Activated naive CD4-positive, alpha-beta T cell treated with anti-CD3 and anti-CD28 coated beads, Interleukin-2, amount 50 U/mL, for 72 hours (primary cell): ENCODE data around the gene HIC1. TPM values are rescaled to one million over a fixed set of nuclear protein-coding genes. Genes with fewer than 3 reads are reported as not detected.

Experiments
- ATAC-seq, 2 donors: fragments of 150-1000 bp; cut with Tn5 transposase; 2 replicates each; pipeline ENCODE4 v1.10.0; 2021; ENCODE audit warnings: mild to moderate bottlenecking in 2 of 2, moderate library complexity in 2 of 2
- DNase-seq, 2 donors: peaks; one replicate each; pipeline ENCODE4 v3.0.0; 2021 to 2022; ENCODE audit warnings: low spot score in 2 of 2
- H3K27ac Mint-ChIP-seq, 2 donors: one replicate each; pipeline ENCODE4 v1.8.0; 2022; ENCODE audit warnings: mild to moderate bottlenecking in 2 of 2, mixed read lengths in 2 of 2
- H3K36me3 Mint-ChIP-seq, 2 donors: one replicate each; pipeline ENCODE4 v1.8.0; 2022; ENCODE audit warnings: mixed read lengths in 2 of 2
- H3K9me3 Mint-ChIP-seq, 2 donors: one replicate each; pipeline ENCODE4 v1.8.0; 2022; ENCODE audit warnings: mixed read lengths in 2 of 2
- total RNA-seq, 2 donors: library from RNA; stranded (reverse); gene quantifications; one replicate each; pipeline ENCODE4 v1.2.3, GENCODE V29; 2022

HIC1 gene
- total RNA-seq, 2 donors from 2014 or later: 36.8 to 41.8 TPM

- H3K9me3 Mint-ChIP-seq: no peaks in the 10 kb centered on the region
- H3K27ac Mint-ChIP-seq: no peak overlapping the region
- H3K36me3 Mint-ChIP-seq: peaks cover 0 to 7% of the 10 kb centered on the region in 2 donors
These were observed 31.6 kb upstream of the HIC1 start for GRCh38 chr17:2023256-2023655.

GRCh38 chr17:2023692-2024571, 31.0 kb upstream of the HIC1 start:
- no peaks in the 10 kb centered on the region for H3K9me3 Mint-ChIP-seq
- ATAC-seq (no peak), DNase-seq (no peak)
- no peak overlapping the region for H3K27ac Mint-ChIP-seq
- peaks cover 0 to 7% of the 10 kb centered on the region in 2 donors for H3K36me3 Mint-ChIP-seq

More at GRCh38 chr17:2023256-2023655, 31.6 kb upstream of the HIC1 start:
- DNase-seq: no peak
- ATAC-seq: no peak

GRCh38 chr17:2024572-2025219, 30.2 kb upstream of the HIC1 start:
- DNase-seq (no peak), ATAC-seq (peak in 1 of 2 donors; percentile 9)
- Mint-ChIP-seq H3K36me3 (peaks cover 0 to 7% of the 10 kb centered on the region in 2 donors), H3K27ac (no peak overlapping the region), H3K9me3 (no peaks in the 10 kb centered on the region)

- Mint-ChIP-seq H3K9me3 (no peaks in the 10 kb centered on the region), H3K27ac (no peak within 1 kb of the TSS), H3K36me3 (peaks cover 0 to 7% of the 10 kb centered on the region in 2 donors)
- ATAC-seq: peak in 1 of 2 donors; percentile 23
- DNase-seq: peak; percentile 54 to 61
These were observed 29.7 kb upstream of the HIC1 start, which contains the start of gene RTN4RL1 for GRCh38 chr17:2025220-2025621. Gene RTN4RL1, minus strand, starts transcription at chr17:2025334. Its CDS starts 469 bp downstream, at chr17:2024865.

GRCh38 chr17:2025622-2026309, 29.1 kb upstream of the HIC1 start:
- Mint-ChIP-seq H3K9me3 (no peaks in the 10 kb centered on the region), H3K36me3 (peaks cover 0 to 7% of the 10 kb centered on the region in 2 donors), H3K27ac (no peak overlapping the region)
- ATAC-seq (no peak), DNase-seq (peak in 1 of 2 donors; percentile 37)

DNA sequence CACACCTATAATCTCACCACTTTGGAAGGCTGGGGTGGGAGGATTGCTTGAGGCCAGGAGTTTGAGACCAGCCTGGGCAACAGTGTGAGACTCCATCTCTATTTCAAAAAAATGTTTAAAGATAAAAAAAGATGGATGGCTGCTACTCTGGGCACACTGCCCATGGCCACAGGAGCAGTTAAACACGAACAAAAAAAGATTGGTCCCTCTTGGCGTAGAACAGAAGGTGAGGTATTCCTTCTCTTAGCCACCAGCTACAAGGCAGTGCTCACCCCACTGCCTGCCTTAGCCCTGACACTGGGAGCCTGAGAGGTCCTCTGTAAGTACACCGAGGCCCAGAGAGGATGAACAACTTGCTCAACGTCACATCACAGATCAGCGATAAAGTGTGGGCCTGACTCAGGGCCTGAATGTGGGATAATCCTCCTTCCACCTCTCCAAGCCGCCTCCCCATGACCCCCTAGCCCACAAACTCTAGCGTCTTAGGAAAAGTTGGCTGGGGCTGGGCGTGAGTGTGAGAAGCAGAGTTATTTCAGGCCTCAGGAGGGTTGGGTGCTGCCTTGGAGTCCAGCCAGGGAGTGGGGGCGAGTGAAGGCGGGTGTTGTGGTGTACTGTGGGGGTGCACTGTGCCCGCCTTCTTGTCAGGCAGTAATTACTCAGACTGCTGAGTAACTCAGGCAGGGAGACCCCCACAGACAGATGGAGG, 27.2 kb upstream of the HIC1 start:
- Mint-ChIP-seq H3K9me3 (no peaks in the 10 kb centered on the region), H3K27ac (no peak overlapping the region), H3K36me3 (peaks cover 0 to 7% of the 10 kb centered on the region in 2 donors)
- DNase-seq (no peak), ATAC-seq (no peak)

GRCh38 chr17:2028234-2028614, 26.7 kb upstream of the HIC1 start:
- no peak for ATAC-seq
- no peak overlapping the region for H3K27ac Mint-ChIP-seq
- H3K36me3 Mint-ChIP-seq: peaks cover 0 to 7% of the 10 kb centered on the region in 2 donors

DNA sequence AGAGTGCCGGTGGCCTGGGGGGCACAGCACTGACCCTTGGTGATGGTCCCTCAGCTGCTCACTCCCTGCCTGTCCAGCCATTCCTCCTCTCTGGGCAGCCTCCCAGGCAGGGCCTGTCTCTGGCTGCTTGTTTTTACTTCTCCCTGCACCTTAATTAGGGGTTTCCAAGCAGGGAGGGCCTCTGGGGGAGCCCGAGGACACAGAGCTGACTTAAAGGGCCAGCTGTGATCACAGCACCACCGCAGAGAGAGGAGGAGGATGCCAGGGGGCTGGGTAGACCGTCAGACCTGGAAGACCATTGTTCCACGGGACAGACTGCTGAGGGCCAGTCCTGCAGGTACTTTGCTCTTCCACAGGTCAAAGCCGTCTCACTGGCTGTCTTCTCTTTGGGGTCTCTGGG, 26.2 kb upstream of the HIC1 start:
- Mint-ChIP-seq H3K9me3 (no peaks in the 10 kb centered on the region), H3K36me3 (peaks cover 0 to 7% of the 10 kb centered on the region in 2 donors), H3K27ac (no peak overlapping the region)
- DNase-seq (no peak), ATAC-seq (no peak)

More at GRCh38 chr17:2028234-2028614, 26.7 kb upstream of the HIC1 start:
- DNase-seq: no peak
- no peaks in the 10 kb centered on the region for H3K9me3 Mint-ChIP-seq

DNA sequence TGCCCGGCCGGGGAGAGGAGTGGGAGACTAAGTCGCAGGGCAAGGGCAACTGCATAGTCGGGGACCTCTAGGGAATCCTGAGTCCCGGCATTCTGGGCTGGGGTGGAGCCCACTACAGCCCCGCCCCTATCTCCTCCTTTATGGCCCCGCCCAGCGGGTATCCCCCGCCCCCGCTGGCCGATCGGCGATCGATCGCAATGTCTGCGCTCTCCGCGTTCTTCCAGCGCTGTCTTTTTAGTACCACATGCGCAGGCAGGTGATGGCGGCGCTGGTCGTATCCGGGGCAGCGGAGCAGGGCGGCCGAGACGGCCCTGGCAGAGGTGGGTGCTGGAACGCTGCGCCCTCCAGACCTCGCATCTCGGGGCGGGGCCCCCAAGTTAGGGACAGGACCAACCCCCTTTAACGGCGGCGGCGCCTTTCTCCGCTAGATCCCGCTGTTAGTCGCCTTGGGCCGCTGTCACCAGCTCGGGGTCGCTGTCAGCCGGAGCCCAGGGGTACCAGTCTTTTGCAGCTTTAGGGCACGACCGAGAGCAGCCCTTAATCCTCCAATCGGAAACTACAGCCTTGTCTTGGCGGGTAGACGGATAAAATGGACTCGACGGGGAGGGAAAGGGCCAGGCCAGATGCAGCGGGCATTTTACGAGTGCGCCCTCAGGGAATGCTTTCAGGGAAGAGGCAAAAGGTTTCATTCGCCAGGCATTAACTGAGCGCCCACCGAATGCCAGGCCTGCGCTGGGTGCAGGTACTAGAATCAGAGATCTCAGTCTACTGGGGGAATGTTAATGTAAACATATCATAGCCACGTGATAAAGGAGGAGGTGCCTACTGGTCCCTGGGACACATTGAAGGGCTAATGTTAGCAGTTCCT, 24.8 kb upstream of the HIC1 start, which contains the start of gene DPH1:
Gene DPH1, plus strand, starts transcription at position 243 of the 868 bp plus-strand sequence. Its CDS starts 17 bp downstream, at position 260.
- ATAC-seq (peak; percentile 89 to 91), DNase-seq (peak; percentile 83 to 88)
- Mint-ChIP-seq H3K36me3 (peaks cover 0 to 7% of the 10 kb centered on the region in 2 donors), H3K27ac (peak within 1 kb of the TSS; percentile 81 to 93), H3K9me3 (no peaks in the 10 kb centered on the region)

- DNase-seq (peak in 1 of 2 donors; percentile 66), ATAC-seq (peak in 1 of 2 donors; percentile 31)
- Mint-ChIP-seq H3K9me3 (no peaks in the 10 kb centered on the region), H3K36me3 (peaks cover 0 to 6% of the 10 kb centered on the region in 2 donors), H3K27ac (peak overlapping the region; percentile 81 to 93)
These were observed 24.1 kb upstream of the HIC1 start for GRCh38 chr17:2030779-2031163.

DNA sequence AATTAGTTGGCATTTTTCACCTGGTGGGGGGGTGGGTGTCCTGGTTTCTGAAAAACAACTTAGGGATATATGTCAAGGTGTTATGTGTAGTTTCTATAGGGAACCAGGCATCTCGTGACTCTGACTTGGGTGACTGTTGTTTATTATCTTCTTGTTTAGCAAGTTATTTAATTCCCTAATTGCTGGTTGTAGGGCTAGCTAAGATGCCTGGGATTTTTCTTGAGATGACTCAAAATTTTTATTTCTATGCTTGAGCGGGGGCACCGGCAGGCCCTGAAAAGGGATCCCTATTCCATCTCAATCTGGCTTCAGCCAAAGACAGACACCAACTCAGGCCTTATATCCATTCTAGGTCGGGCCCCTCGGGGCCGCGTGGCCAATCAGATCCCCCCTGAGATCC, 21.8 kb upstream of the HIC1 start:
- DNase-seq (no peak), ATAC-seq (no peak)
- Mint-ChIP-seq H3K9me3 (no peaks in the 10 kb centered on the region), H3K27ac (peak overlapping the region in 1 of 2 donors; percentile 65), H3K36me3 (no peaks in the 10 kb centered on the region)

DNA sequence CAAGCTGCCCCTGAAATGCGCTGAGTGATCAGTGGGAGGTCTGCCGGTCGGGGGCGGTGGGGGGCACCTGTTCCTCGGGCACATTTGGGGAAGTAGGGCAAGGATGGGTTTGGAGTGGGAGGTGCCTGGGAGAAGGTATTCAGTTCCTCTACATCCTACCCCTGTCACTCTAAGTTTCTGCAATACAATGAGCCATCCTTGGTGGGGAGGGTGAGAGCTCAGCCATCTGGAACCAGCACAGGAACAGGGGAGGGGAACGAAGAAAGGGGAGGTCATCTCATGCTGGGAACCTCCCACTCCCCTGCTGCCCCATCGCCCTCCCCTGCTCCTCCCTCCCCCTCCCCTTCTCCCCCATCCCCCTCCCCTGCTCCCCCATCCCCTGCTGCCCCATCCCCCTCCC, 20.7 kb upstream of the HIC1 start:
- no peaks in the 10 kb centered on the region for H3K36me3 Mint-ChIP-seq
- no peak for DNase-seq
- ATAC-seq: no peak
- no peaks in the 10 kb centered on the region for H3K9me3 Mint-ChIP-seq
- no peak overlapping the region for H3K27ac Mint-ChIP-seq

DNA sequence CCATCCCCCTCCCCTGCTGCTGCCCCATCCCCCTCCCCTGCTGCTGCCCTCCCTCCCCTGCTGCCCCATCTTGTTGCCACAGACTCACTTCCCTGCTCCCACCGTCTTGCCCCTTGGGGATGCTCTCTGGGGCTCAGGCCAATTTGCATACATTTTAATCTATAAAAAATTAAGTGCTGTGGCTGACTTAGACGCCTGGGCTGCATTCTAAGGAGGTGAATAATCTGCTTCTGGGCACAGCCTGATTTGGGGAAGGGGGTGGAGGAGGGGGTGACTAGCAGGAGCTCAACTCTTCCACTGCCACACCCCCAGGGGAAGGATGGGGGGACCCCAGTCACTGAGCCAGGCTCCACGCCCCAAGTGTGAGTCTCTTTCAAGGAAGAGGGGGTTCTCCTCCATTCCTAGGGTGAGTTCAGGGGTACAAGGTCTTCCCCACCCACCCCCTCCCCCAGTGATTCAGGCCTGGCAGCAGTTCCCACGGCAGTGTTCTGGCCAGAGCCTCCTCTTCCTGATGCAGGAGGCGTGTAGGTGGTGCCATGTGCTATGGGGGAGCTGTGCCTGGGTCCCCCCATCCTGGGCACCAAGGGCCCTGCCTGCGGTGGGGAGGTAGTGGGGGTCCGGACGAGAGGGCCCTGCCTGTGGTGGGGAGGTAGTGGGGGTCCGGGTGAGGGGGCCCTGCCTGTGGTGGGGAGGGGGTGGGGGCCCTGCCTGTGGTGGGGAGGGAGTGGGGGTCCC, 19.9 kb upstream of the HIC1 start:
- no peak for ATAC-seq
- H3K9me3 Mint-ChIP-seq: no peaks in the 10 kb centered on the region
- H3K36me3 Mint-ChIP-seq: no peaks in the 10 kb centered on the region
- no peak for DNase-seq
- no peak overlapping the region for H3K27ac Mint-ChIP-seq

DNA sequence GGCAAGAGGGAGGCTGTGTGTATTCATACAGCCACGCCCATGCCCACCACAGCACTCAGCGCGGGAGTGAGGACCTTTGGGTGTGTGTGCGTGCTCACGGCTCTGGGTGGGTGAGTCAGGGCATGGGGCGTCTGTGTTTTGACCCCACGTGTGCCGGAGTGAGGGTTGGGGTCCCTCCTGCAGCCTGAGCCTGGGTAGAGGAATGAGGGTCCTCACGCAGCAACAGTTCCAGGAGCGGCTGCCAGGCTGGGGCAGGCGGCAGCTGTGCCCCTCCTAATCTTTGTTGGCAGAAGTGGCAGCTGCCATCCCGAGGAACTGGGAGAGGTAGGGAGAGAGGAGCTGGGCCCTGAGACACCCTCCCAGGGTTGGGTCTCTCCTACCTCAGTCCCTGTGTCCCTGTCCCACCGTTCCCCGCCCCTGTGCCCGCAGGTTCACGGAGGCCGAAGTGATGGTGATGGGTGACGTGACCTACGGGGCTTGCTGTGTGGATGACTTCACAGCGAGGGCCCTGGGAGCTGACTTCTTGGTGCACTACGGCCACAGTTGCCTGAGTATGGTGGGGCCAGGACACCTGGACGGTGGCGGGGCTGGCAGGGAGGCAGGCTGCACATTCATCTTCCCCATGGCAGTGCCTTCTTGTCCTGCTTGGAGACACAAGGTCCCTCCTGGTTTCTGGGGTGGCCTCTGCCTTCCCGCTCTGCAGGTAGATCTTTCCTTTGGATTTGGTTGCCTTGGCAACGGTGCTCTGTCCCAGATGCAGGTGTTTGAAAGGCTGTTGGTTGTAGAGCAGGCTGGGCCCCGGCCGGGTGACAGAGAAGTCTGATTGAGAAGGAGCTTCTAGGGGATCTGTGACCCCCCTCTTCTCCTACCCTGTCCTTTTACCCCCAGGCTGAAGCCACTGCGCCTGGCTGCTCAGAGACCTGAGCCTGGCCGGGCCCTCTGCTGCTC, 19.1 kb upstream of the HIC1 start:
- H3K36me3 Mint-ChIP-seq: no peaks in the 10 kb centered on the region
- ATAC-seq (no peak), DNase-seq (no peak)
- peak overlapping the region in 1 of 2 donors; percentile 48 for H3K27ac Mint-ChIP-seq
- H3K9me3 Mint-ChIP-seq: no peaks in the 10 kb centered on the region
